Measurements from ENCODE around the gene PLCB1. TPM values are rescaled to one million over a fixed set of nuclear protein-coding genes. Genes with fewer than 3 reads are reported as not detected.

Gene PLCB1
- total and polyA plus RNA-seq, 2 donors (not counting 3 experiments of a cell fraction or from before 2014, with no cell fraction given) = 10.2 to 53.4 TPM

DNA sequence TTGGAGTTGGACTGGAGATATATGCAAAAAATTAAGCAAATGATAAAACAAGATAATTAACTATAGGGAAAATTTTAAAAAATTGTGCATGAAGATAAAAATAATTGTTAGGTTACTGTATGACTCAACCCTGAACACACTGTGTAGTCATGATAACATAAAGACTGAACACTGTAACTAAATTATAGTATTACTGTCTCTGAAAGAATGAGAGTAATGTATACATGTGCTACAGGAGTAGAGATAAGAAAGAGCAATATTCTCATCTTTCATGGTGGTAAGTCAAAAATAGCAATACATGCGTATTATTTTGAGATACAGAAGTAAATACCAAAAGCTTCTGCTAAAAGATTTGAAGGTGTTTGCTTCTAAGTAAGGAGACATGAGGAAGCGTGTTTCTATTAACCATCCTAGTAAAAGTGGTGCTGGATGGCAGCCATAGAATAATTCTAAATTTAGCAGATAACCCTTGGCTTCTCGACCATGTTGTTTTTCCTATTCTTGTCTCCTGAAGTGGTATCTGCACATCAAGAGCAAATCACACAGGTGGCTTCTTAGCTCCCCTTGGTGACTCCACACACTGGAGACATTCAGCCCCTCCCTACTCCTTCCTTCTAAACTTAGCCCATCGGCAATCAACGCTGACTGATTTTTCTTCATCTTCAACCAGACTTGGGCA is 546.2 kb downstream of the PLCB1 start:
- no peak overlapping the region for H3K27ac ChIP-seq (ENCODE audit: insufficient read depth, low read depth, low read length)
- dilution Hi-C loops (cut with MboI; ENCODE audit: extremely low pct_ligation_motif_present, low sequenced_read_pairs) (no loop called here), intact Hi-C loops (cut with micrococcal nuclease) (no loop called here)
- no peaks in the 10 kb centered on the region for H3K36me3 ChIP-seq (ENCODE audit: control insufficient read depth in 2 of 2, extremely low read depth in 1 of 2, insufficient read depth in 2 of 2, low read length in 2 of 2)
- no peaks in the 10 kb centered on the region for H3K27me3 ChIP-seq (ENCODE audit: control insufficient read depth in 2 of 2, insufficient read depth in 2 of 2, low read length in 2 of 2)
- ChIA-PET CTCF (no interaction called here), POLR2A (no interaction called here)
- TF ChIP-seq FOS (IDR thresholded peaks at IDR 0.05; ENCODE audit: borderline replicate concordance, insufficient read depth, low read length) (no peak), POLR2A (IDR thresholded peaks at IDR 0.05; ENCODE audit: low read depth, low read length) (no peak), MYC (IDR thresholded peaks at IDR 0.05; ENCODE audit: low read depth, low read length) (no peak), POLR2AphosphoS5 (IDR thresholded peaks at IDR 0.05; ENCODE audit: insufficient read depth, low read depth, low read length) (no peak), GATA2 (IDR thresholded peaks at IDR 0.05; ENCODE audit: insufficient read depth, insufficient read length, low read depth, low read length) (no peak), EZH2 (IDR thresholded peaks at IDR 0.05; ENCODE audit: borderline replicate concordance, low read depth, low read length, severe bottlenecking) (no peak), JUN (IDR thresholded peaks at IDR 0.05; ENCODE audit: borderline replicate concordance, insufficient read depth, insufficient read length, low read depth) (no peak)
- TF ChIP-seq, protein P1, sequence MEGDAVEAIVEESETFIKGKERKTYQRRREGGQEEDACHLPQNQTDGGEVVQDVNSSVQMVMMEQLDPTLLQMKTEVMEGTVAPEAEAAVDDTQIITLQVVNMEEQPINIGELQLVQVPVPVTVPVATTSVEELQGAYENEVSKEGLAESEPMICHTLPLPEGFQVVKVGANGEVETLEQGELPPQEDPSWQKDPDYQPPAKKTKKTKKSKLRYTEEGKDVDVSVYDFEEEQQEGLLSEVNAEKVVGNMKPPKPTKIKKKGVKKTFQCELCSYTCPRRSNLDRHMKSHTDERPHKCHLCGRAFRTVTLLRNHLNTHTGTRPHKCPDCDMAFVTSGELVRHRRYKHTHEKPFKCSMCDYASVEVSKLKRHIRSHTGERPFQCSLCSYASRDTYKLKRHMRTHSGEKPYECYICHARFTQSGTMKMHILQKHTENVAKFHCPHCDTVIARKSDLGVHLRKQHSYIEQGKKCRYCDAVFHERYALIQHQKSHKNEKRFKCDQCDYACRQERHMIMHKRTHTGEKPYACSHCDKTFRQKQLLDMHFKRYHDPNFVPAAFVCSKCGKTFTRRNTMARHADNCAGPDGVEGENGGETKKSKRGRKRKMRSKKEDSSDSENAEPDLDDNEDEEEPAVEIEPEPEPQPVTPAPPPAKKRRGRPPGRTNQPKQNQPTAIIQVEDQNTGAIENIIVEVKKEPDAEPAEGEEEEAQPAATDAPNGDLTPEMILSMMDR (IDR thresholded peaks at IDR 0.05; ENCODE audit: extremely low read depth in 1 of 2, insufficient read depth in 1 of 2, low read depth in 1 of 2, low read length in 2 of 2) = no peak
- TF ChIP-seq, protein P2, sequence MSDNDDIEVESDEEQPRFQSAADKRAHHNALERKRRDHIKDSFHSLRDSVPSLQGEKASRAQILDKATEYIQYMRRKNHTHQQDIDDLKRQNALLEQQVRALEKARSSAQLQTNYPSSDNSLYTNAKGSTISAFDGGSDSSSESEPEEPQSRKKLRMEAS (IDR thresholded peaks at IDR 0.05; ENCODE audit: insufficient read depth, insufficient read length) = no peak
- FAIRE-seq (no peak), DNase-seq (ENCODE audit: low read depth, low spot score) (no peak)
- H3K4me2 ChIP-seq (ENCODE audit: insufficient read depth, low read length) = no peak overlapping the region
- H3K79me2 ChIP-seq (ENCODE audit: control insufficient read depth, insufficient read depth, low read length) = no peaks in the 10 kb centered on the region
- H3K9me1 ChIP-seq (replicated peaks; ENCODE audit: control insufficient read depth, extremely low read depth, insufficient read depth, low read length) = no peaks in the 10 kb centered on the region
- H3K9me3 ChIP-seq (replicated peaks; ENCODE audit: control insufficient read depth, insufficient read depth, low read length) = no peaks in the 10 kb centered on the region
- no TSS peak for BruUV-seq (replicated peaks)
- no peaks in the 10 kb centered on the region for H3K4me1 ChIP-seq (ENCODE audit: control insufficient read depth, extremely low read depth, insufficient read depth, low read length)
- no peak overlapping the region for H3K4me3 ChIP-seq (replicated peaks in 1 of 3; ENCODE audit: insufficient read depth in 1 of 3, low read depth in 1 of 3, low read length in 3 of 3)
- H3K9ac ChIP-seq (replicated peaks; ENCODE audit: extremely low read depth, insufficient read depth, low read length) = no peak overlapping the region
- H4K20me1 ChIP-seq (replicated peaks; ENCODE audit: control insufficient read depth, extremely low read depth, insufficient read depth, low read length) = no peaks in the 10 kb centered on the region
- no peak overlapping the region for H2AFZ ChIP-seq (ENCODE audit: low read depth, low read length)
